ENCODE results near the gene HORMAD2.

GRCh38 chr22:30161051-30161469 is 80.8 kb downstream of the HORMAD2 start:
- TF ChIP-seq CTCF (IDR thresholded peaks at IDR 0.05): no peak
- TF ChIP-seq POLR2A (IDR thresholded peaks at IDR 0.05; ENCODE audit: low read depth): no peak
